Neural cell (in vitro differentiated cells): ENCODE measurements around the gene ONECUT3.

Source experiments
- CTCF ChIP-seq: fragments of 450-650 bp; IDR thresholded peaks from 2 replicates; pipeline ENCODE4 v1.5.1; 2014; ENCODE audit warnings: antibody characterized with exemption, mild to moderate bottlenecking, moderate library complexity; ENCODE audit not compliant: poor library complexity, severe bottlenecking
- EP300 ChIP-seq: fragments of 450-650 bp; conservative IDR thresholded peaks from 2 replicates; pipeline ENCODE4 v1.6.1; 2014; ENCODE audit warnings: antibody characterized with exemption, mild to moderate bottlenecking, moderate library complexity; ENCODE audit not compliant: poor library complexity, severe bottlenecking
- EZH2 ChIP-seq: fragments of 200-600, 300-800 bp; shearing (Covaris generic), sonication (generic); IDR thresholded peaks from 2 replicates; pipeline ENCODE4 v1.6.1; 2014; ENCODE audit warnings: antibody characterized with exemption, low read length, borderline replicate concordance, mild to moderate bottlenecking; ENCODE audit not compliant: insufficient read depth, poor library complexity, severe bottlenecking
- MXI1 ChIP-seq: fragments of 450-650 bp; conservative IDR thresholded peaks from 2 replicates; pipeline ENCODE4 v1.6.1; 2014; ENCODE audit warnings: antibody characterized with exemption, mild to moderate bottlenecking; ENCODE audit not compliant: poor library complexity, severe bottlenecking
- POLR2AphosphoS5 ChIP-seq: IDR thresholded peaks from 2 replicates; pipeline ENCODE4 v1.6.1; 2012
- RAD21 ChIP-seq: fragments of 450-650 bp; conservative IDR thresholded peaks from 2 replicates; pipeline ENCODE4 v1.6.1; 2014; ENCODE audit warnings: antibody characterized with exemption, mild to moderate bottlenecking, moderate library complexity
- REST ChIP-seq: IDR thresholded peaks from 2 replicates; pipeline ENCODE4 v1.6.1; 2012; ENCODE audit warnings: borderline replicate concordance
- TAF1 ChIP-seq: IDR thresholded peaks from 2 replicates; pipeline ENCODE4 v1.6.1; 2012; ENCODE audit warnings: low read depth

GRCh38 chr19:1736280-1736679 is 17.0 kb upstream of the ONECUT3 start:
- TF ChIP-seq CTCF = no peak
- TF ChIP-seq TAF1 = no peak
- TF ChIP-seq EP300 = no peak
- no peak for TF ChIP-seq POLR2AphosphoS5
- TF ChIP-seq MXI1 = no peak
- no peak for TF ChIP-seq REST
- no peak for TF ChIP-seq RAD21
- no peak for TF ChIP-seq EZH2
